VCaP (cell line): ENCODE measurements around the gene FAM210A.

ENCODE experiments used
- H3K27ac ChIP-seq: fragments of 450-650 bp; 2 replicates; pipeline ENCODE4 v1.5.1; 2017
- CTCF ChIP-seq: fragments of 450-650 bp; conservative IDR thresholded peaks from 2 replicates; pipeline ENCODE4 v1.5.1; 2017; ENCODE audit warnings: mild to moderate bottlenecking, moderate library complexity

FAM210A gene

GRCh38 chr18:13746633-13747032 is 20.3 kb upstream of the FAM210A start:
- TF ChIP-seq CTCF = no peak
- H3K27ac ChIP-seq = no peak overlapping the region

DNA sequence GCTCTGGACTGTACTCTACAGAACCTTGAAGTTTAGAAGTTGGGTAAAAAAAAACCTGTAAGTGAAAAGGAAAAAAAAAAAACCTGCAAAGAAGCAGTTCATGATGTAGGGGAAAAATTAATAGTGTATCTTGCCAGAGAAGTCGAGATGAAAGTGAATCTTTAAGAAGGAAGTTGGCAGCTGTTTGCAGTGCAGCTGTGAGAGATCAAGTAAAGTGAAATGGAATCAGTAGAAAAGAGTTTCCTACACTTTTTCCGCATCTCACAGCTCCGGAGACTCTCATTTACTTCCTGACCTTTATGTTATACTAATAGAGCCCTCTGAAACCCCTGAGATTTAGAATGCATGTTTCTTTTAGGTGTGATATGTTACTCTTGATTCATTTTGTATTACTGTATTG is 19.3 kb upstream of the FAM210A start:
- no peak for TF ChIP-seq CTCF
- H3K27ac ChIP-seq = no peak overlapping the region

DNA sequence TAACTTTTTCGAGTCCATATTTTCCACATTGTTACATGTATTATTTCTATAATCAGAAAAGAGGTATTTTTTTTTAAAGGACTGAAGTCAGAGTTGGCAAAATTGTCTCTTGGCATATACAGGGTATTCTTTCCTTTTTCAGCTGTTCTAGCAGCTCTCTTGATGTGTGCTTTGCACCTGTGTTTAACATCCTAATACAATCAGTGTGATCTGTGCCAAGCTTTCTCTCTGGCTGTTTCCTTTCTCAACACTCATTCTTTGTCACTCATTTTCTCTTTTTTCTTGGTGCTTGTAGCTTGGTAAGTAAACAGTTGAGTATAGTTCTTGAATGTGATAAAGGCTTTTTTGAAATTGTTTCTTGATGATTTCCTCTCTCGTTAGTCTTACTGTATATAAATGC is 9.3 kb upstream of the FAM210A start:
- no peak for TF ChIP-seq CTCF

DNA sequence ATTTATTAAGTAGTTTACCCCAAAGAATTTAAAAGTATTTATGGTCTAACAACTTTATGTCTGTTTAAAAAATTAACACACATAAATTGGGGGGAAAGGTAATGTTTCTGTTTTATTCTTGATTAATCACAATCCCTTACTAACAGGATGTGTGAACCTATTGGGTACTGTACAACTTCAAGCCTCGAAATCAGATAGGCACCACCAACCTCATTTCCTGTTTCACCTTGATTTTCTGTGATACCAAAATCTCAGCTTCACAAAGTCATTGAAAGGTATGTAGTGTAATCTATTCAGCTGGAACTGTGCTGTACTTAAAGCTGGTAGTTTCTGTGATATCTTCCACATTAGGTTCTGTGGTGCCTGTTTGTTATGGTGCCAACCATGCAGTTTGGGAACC is 4.1 kb upstream of the FAM210A start:
- TF ChIP-seq CTCF = no peak
- H3K27ac ChIP-seq = no peak overlapping the region

More for the DNA sequence above, 9.3 kb upstream of the FAM210A start:
- no peak overlapping the region for H3K27ac ChIP-seq

DNA sequence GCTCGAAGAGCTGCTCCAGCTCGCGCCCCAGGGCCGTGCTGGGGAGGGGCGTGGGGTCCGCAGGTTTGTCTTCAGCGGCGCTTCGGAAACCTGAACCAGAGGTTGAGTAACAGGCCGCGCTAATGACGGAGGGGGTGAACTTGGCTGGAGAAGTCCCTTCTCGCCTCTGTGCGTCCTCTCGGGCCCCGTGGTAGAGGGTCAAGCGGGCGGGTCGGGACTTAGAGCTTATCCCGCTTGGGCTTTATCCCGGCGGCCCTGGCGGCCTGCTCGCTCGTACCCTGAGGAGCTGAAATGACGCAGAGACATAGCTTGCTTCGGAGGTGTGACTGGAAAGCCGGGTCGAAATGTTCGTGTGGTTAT is 594 bp upstream of the FAM210A start:
- TF ChIP-seq CTCF = no peak
- peak overlapping the region; percentile 81 for H3K27ac ChIP-seq

- peak overlapping the region; percentile 81 for H3K27ac ChIP-seq
- TF ChIP-seq CTCF = no peak
Observed at GRCh38 chr18:13725566-13726231, 659 bp downstream of the FAM210A start.

DNA sequence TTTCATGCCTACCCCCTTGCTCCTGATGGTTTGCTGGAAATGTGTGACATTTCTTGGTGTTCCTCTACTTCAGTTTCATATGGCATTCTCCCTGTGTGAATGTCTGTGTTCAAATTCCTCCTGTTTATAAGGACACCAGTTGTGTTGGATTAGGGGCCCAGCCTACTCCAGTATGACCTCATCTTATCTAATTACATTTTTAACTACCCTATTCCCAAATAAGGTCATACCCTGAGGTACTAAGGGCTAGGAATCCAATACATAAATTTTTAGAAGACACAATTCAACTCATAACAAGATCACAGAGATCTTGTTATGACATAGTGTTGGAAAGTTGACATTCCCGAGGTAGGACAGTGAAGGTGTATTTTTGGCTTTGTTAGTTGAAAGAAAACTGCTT is 5.5 kb downstream of the FAM210A start:
- no peak for TF ChIP-seq CTCF
- no peak overlapping the region for H3K27ac ChIP-seq
